22Rv1 (cell line): Measurements from ENCODE around the gene CPT1A.
"Not testable (repeated sequence)": the region's sequence is repeated elsewhere in the genome, so short reads cannot be mapped to it uniquely, and the experiment has no call there.

ENCODE experiments used
- H3K27ac ChIP-seq: fragments of 450-650 bp; 2 replicates; pipeline ENCODE4 v1.5.1; 2017
- ZFX ChIP-seq: fragments of 450-650 bp; IDR thresholded peaks from 2 replicates; pipeline ENCODE4 v1.6.1; 2017; ENCODE audit warnings: antibody characterized with exemption, borderline replicate concordance
- TF ChIP-seq, protein P1 (sequence below): fragments of 450-650 bp; IDR thresholded peaks from 2 replicates; pipeline ENCODE4 v1.5.1; 2017; ENCODE audit warnings: mild to moderate bottlenecking

The CPT1A gene

DNA sequence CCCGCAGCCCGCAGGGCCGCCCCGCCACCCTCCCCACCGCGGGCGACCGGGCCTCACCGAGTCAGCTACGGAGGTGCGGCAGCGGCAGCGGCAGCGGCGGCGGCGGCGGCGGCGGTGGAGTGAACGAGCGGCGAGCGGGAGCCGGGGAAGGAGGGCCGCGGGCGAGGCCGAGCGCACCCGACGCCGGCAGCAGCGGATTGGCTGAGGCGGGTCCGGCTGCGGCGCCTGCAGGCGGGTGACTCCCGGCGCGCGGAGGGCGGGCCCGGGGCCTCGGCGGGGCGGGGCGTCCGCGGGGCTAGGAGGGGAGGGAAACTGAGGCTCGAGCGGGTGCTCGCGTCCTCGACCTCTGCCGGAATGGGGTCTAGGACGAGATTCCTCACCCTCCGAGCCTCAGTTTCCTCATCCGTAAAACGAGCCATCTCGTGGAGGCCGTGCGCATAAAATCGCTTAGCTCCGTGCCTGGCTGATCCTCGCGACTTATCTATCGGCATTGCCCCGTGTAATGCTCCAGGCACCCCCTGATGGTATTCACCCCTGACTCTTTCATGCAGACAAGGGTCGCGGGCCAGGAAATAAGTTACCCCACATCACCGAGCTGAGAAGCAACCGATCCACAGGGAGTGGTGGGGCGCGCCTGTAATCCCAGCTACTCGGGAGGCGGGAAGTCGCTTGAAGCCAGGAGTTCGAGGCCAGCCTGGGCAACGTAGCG, at the start of gene CPT1A:
Gene CPT1A, minus strand, starts transcription at position 199 of the 709 bp plus-strand sequence. CDS start 26,442 bp downstream, outside the sequence.
- H3K27ac ChIP-seq: peak within 1 kb of the TSS; percentile 93
- TF ChIP-seq ZFX: no peak
- TF ChIP-seq, protein P1, sequence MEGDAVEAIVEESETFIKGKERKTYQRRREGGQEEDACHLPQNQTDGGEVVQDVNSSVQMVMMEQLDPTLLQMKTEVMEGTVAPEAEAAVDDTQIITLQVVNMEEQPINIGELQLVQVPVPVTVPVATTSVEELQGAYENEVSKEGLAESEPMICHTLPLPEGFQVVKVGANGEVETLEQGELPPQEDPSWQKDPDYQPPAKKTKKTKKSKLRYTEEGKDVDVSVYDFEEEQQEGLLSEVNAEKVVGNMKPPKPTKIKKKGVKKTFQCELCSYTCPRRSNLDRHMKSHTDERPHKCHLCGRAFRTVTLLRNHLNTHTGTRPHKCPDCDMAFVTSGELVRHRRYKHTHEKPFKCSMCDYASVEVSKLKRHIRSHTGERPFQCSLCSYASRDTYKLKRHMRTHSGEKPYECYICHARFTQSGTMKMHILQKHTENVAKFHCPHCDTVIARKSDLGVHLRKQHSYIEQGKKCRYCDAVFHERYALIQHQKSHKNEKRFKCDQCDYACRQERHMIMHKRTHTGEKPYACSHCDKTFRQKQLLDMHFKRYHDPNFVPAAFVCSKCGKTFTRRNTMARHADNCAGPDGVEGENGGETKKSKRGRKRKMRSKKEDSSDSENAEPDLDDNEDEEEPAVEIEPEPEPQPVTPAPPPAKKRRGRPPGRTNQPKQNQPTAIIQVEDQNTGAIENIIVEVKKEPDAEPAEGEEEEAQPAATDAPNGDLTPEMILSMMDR: no peak

DNA sequence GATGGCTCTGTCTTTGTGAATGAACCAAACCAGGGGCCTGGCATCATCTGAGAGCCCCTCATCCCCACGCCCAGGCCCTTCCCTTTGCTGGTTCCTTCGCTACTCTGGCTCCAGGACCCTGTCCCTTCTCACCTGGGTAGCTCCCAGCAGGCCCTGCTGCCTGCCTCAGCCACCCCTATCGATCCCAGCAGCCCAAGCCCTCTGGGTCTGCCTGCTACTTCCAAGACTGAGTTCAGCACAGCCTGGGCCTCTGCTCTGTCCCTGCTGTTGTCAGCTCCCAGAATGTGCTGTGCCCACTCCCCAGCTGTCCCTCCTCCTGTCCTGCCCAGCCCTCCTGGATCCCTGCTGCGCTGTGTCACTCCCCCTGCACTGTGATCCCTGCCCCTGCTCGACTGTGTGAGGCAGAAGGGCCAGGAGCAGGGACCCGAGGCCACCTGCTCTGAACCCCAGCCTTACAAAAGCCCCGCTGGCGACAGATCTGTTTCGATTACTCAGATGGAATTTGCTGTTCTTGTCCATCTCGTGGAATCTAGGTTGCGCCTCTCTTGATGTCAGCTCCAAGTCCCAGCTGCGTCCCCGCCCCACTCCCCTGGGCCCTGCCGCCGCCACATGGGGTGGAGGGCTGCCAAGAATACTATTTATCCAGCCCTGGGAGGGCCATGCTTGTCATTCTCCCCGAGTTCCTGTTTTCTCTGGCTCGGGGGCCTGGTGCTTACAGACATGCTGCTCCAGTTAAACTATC, 48.9 kb upstream of the CPT1A start:
- TF ChIP-seq, protein P1: no peak; the same call in 1 of the 2 replicates
- no peak for TF ChIP-seq ZFX
- H3K27ac ChIP-seq: no peak overlapping the region

DNA sequence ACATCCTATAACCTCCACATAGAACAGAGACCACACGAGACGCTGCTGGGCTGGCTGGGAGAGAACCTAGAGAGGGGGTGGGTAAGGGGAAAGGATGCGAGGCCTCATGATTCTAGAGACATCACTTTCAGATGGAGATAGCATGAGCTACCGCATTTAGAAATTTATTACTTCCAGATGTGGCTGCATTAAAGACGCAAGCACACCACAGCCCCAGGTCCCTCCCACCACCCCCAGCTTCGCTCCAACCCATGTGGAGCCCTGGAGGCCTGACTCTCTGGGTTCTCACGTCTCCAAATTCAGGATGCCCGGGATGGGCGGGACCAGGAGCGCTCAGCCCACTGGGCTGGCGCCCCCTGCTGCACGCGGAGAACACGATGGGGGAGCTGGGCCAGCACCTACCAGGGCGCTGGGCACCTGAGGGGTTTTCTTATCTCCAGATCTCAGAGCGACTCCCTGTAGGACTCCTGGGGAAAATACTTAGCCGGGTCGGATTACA, 48.3 kb upstream of the CPT1A start:
- no peak for TF ChIP-seq ZFX
- TF ChIP-seq, protein P1: peak; percentile 60

DNA sequence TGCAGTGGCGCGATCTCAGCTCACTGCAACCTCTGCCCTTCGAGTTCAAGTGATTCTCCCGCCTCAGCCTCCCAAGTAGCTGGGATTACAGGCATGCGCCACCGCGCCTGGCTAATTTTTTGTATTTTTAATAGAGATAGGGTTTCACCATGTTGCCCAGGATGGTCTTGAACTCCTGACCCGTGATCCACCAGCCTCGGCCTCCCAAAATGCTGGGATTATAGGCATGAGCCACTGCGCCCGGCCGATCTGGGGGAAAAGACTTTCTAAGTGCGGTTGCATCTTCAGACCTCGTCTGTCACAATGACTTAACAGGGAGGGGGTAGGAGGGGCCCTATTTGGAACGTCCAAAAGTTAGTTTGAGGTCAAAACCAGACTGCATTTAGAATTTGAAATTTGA, 43.1 kb upstream of the CPT1A start:
- not testable (repeated sequence) for H3K27ac ChIP-seq

More for the DNA sequence above, 48.3 kb upstream of the CPT1A start:
- H3K27ac ChIP-seq: no peak overlapping the region

DNA sequence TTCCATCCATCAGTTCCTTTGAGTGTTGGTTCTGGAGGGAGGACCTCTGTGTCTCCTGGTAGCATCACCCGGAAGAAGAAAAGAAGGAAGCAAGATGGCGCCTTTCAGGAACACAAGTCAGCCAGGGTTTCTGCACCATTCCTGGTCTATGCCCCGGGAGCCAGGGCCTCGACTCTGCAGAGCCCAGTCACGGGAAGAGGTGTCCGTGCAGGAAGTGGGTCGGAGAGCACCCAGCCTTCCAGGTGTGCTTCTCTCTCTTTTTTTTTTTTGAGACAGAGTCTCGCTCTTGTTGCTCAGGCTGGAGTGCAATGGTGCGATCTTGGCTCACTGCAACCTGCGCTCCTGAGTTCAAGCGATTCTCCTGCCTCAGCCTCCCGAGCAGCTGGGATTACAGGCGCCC, 40.7 kb upstream of the CPT1A start:
- H3K27ac ChIP-seq: no peak overlapping the region
- TF ChIP-seq, protein P1: no peak
- no peak for TF ChIP-seq ZFX

DNA sequence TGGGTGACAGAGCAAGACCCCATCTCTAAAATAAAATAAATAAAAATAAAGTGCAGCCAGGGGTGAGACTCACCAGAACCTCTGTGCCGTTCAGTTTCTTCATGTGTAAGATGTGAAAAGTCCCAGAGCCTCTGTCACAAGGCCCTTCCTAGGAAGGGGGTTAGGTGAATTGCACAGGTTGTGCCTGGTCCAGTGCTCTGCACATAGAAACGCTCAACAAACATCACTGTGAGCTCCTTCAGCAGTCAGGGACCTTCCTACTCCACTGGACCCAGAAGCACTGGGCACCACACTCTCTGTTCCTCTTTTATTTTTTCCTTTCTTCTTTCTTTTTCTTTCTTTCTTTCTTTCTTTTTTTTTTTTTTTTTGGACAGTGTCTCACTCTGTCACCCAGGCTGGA, 39.6 kb upstream of the CPT1A start:
- TF ChIP-seq, protein P1: no peak
- no peak for TF ChIP-seq ZFX
- no peak overlapping the region for H3K27ac ChIP-seq

DNA sequence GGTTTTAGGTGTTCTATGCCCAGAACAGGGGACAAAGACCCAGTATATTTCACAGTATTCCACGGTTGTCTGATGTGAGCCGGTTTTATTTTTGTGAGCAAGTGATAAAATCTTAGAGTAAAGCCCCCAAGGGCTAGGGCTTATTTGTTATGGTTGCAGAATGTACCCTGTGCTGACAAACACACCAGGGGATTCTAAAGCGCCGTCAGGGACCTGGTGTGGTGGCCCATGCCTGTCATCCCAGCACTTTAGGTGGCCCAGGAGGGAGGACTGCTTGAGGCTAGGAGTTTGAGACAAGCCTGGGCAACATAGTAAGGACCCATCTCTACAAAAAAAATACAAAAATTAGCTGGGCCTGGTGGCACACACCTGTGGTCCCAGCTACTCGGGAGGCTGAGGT, 39.1 kb upstream of the CPT1A start:
- H3K27ac ChIP-seq: no peak overlapping the region
- TF ChIP-seq ZFX: no peak
- TF ChIP-seq, protein P1: no peak
